UCSD-AML1 (cell line): ENCODE data around the gene CHGA.

Source experiments
- DNase-seq: peaks from one replicate; lab custom pipeline; 2025; ENCODE audit not compliant: unreplicated experiment; lab: John Stamatoyannopoulos, UW

CHGA gene

GRCh38 chr14:92922883-92923743 lies at the start of gene CHGA:
CHGA (plus strand) TSS chr14:92923150; CDS start chr14:92923360, 210 bp downstream.
- DNase-seq: peak; percentile 63

GRCh38 chr14:92874962-92875661 lies 47.8 kb upstream of the CHGA start:
- no peak for DNase-seq

DNA sequence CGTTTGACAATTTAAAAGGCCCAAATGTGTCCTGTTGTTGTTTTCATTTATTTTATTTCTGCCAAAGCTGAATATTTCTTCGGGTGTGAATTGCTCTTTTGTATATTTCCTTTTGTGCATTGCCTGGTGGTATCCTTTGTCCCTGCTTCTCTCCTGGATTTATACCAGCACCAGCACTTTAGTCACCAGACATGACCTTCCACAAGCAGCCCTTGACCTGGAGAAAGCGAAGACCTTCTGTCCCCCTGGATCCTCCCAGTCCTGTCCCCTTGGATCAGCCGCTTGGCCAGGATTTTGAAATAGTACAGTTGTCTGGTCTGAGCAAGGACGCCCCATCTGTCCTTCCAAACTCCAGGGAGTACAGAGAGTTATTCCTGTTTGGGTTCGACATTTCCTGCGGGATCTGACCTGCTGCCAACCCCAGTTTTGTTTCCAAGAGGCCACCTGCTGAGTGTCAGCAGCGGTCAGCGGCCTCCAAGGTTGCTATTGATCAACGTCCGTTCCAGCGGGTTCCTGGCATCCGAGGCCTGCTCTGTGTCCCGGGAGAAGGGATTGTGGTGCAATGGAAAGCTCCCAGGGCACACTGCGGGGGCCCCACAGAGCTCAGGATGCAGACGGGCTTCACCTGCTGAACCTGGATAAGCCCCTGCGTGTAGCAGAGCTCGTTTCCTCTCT lies 45.1 kb upstream of the CHGA start:
- no peak for DNase-seq

- DNase-seq: no peak
Measured at GRCh38 chr14:92880351-92880750, 42.6 kb upstream of the CHGA start.

- no peak for DNase-seq
Measured at GRCh38 chr14:92880851-92881250, 42.1 kb upstream of the CHGA start.

GRCh38 chr14:92883066-92883465 lies 39.9 kb upstream of the CHGA start:
- no peak for DNase-seq

DNA sequence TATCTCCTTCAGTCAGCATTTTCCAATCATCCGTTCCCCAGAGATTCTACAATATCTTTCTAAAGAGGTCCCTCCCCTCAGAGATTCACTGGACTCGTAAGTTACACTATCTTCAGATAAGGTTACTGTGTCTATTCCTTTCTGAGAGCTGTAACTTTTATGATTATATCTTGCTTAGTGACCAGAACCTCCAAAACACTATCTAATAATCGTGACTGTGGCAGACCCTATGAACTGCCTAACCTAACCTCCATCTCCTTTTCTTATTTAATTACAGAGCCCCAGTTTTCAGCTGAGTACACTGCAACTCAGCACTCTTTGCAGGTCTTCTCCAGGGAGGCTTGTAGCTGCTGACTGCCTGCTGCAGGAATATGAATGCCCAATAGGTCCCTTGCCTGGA lies 38.5 kb upstream of the CHGA start:
- no peak for DNase-seq

DNA sequence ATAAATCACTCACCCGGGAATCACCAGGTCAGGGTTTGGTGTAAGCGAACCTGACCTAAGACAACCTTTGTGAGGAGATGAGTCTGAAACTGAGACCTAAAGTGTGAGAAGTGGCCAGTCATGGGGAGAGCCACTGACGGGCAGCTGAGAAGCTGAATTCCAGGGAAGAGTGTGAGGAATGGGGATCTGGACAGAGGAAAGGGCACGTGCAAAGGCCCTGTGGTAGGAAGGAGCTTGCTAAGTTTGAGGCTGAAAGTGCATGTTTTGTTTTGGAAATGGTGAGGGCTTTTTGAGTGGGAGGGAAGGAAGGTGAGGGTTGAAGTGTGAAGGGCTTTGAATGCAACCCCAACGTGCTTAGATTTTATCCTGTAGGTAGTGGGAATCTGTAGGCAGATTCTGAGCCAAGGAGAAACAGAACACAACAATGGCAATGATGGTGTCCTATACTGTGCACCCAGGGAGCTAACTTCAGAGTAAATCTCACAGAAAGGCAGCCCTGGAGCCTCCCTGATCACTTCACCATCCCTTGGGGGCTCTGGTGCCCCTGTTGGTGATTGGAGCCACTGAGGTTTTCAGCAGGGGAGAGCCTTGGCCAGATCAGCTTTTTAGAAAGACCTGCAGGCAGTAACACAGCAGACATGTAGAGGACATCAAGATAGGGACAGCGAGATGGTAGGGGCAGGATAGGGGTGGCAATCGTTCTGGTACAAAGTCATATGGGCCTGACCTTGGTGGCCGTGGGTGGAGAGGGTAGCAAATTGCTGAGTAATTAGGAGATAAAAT lies 37.5 kb upstream of the CHGA start:
- DNase-seq: no peak

GRCh38 chr14:92886337-92886736 lies 36.6 kb upstream of the CHGA start:
- DNase-seq: no peak

DNA sequence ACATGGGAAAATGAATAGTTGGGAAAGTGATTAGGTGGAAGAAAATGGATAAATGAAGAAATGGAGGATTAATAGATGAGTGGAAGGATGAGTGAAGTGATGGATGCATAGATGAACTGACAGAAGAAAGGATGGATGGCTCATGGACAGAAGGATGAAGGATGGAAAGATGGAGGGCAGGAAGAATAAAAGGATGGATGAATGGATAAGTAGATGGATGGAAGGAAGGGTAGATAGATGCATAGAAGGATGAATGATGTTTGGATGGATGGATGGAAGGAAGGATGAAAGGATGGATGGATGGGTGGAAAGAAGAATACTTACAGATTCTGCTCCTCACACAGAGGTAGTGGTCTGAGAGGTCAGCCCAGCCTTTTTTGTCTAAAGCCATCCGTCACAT lies 35.8 kb upstream of the CHGA start:
- no peak for DNase-seq

DNA sequence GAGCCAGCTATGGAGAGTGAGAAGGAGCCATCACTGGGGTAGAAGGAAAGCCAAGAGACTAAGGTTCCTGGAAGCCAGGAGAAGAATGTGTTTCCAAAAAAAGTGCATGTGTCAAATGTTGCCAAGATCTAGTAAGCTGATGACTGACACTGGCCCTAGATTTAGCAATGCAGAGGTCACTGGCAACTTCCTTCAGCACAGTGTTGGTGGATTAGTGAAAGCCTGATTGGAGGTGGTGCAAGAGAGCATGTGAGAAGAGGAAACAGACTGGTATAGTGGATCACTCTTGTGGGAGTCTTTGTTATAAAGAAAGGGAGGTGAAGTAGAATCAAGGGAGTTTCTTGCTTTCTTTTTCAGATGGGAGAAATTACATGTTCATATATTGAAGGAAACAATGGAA lies 34.1 kb upstream of the CHGA start:
- DNase-seq: no peak

DNA sequence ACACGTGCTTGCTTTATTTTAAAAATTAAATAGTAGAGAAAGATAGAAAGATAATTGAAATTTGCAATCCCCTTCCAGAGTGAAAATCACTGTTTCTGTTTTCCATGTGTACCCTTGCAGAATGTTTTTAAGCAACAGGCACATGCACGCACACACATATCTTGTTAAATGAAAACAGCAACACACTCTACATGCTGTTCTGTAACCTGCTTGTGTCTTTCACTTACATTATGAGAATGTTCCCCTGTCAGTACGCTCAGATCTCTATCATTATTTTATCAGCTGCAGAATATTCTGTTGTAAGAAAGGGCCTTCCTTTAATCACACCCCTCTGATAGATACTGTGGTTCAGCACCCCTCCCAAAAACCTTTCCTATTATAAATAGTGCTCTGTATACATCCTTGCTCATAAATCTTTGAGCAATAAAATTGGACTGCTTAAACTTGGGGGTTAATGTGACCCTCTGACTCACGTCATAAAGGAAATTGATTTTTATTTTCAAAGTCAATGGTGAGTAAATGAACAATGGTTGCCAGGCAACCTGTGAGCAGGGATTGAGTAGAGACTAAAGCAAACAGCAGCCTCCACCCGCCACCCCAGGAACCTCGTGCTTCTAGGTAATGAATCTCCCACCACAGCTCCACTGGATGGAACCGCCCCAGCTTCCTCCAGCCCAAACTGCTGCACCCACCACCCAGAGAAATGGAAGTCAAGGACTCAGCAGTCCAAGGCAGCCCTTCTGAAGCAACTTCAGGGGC lies 31.9 kb upstream of the CHGA start:
- DNase-seq: no peak

DNA sequence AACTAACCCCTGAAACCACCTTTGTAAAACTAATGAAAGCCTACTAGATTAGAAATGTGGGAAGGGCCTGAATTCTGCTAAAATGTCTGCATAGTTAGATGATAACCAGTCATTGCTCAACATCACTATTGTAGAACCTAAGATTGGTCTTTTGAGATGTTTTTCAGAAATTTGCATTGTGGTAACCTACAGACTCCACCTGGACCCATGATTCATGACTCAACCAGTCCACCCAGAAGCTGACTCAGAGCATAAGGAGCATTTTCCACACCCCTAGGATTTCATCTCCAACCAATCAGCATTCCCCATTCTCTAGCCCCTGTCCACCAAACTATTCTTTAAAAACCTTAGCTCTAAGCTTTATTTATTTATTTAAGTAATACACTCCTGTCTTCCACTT lies 30.4 kb upstream of the CHGA start:
- DNase-seq: no peak

DNA sequence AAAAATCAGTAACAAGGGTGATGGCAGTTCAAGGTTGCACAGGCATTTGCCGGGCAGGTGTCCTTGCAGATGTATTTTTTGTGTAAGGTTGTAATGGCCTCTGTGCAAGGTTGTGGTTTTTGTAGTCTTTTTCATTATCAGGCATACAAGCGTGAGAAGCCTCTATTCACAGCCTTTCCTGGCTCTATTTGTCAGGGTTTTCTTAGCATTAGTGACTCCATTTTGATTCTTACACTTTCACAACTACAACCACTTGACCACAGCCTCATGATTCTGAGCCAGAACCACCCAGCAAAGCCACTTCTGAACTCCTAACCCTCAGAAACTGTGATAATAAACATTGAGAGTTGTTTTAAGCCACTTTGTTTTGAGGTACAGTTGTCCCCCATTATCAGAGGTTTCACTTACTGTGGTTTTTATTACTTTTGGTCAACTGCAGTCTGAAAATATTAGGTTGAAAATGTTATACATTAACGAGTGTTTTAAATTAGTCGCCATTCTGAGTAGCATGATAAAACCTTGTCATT lies 27.5 kb upstream of the CHGA start:
- no peak for DNase-seq

DNA sequence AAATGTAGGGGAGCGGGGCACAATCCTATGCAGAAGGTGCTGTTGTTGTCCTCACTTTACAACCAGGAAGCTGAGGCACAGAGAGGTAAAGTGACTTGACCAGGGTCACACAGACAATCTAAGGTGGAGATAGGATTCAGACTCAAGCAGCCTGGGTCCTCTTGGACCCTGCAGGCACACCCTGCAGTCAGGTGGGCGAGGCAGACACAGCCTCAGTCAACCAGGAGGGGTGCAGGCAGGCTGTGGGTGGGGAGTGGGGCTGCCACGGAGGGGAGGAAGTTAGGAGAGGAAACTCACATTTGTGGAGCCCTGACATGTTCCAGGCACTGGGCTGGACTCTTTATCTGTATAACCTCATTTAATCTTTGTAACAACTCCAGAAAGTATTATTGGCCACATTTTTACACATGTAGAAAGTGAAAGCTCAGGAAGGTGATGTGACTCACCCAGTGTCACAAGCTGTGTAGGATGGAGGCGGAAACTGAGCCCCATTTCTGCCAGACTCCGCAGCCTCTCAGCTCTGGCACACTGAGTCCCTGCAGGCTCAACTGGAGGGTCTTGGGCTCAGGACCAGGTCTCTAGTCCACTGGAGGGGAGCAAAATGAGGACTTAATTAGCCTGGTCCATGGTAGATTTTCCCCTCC lies 24.9 kb upstream of the CHGA start:
- no peak for DNase-seq

GRCh38 chr14:92898566-92899131 lies 24.3 kb upstream of the CHGA start:
- no peak for DNase-seq

- no peak for DNase-seq
Measured at GRCh38 chr14:92900660-92901059, 22.3 kb upstream of the CHGA start.

- DNase-seq: no peak
Measured at GRCh38 chr14:92902191-92902590, 20.8 kb upstream of the CHGA start.

DNA sequence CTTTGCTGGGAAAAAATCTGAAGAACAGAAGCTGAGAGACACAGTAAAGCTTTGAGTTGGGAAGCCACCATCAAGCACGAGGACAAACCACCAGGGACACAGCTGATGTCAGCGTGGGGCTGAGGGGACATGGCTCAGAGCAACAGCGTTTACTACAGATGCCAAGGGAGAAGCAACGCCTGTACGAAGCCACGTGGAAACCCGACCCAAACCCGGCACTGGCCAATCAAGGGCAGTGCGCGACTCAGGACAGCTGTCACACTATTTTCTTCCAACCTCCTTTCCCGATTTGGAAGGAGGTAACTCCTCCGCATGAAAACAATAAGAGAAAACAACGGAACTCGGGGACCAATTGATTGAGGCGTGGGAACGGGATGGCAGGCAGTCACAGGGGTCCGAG lies 20.2 kb upstream of the CHGA start:
- DNase-seq: no peak
